Stimulated activated CD4-positive, alpha-beta T cell treated with anti-CD3 and anti-CD28 coated beads, Interleukin-12 subunit alpha, Interleukin-12 subunit beta, amount 100 ng/mL, for 24 hours (primary cell): ENCODE measurements around the gene EML6.

Experiments used
- DNase-seq, 2 experiments: peaks; one replicate each; pipeline ENCODE4 v3.0.0-alpha.2; 2020; ENCODE audit warnings: low read depth in 2 of 2

EML6 gene

DNA sequence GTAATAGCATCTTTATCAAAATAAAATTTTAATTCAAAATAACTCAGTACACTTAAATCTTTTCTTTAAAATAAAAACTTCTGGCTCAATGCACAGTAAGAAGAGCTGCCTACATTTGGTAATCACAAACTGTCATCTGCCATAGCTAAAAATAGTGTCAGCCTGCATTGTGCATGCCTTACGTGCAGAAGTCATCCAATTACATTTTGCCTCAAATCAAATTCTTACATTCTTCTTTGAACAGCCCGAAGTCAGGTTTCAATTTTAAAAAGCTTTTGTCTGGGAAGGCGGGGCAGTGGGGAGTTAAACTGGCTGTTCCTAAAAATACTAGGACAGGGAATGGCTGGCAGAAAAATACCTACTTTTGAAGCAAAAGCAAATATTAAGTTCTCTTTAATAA, 275.7 kb downstream of the EML6 start:
- DNase-seq: no peak

DNA sequence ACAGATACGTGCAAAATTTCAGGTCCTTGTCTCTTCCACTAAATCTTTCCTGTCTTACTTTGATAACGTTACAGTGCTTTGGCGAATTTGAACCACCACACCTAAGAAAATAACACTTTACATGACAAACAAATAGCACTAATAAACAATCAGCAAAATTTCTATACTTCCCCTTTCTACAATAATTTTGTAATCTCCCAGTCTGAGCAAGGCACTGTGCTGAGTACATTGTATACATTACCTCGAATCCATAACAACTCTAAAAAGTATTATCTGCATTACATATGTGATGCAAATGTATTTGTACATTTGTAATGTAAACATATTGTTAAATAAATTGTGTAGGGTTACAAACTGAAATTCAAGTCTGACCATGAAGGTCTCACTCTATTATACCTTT, 276.9 kb downstream of the EML6 start:
- DNase-seq: no peak

DNA sequence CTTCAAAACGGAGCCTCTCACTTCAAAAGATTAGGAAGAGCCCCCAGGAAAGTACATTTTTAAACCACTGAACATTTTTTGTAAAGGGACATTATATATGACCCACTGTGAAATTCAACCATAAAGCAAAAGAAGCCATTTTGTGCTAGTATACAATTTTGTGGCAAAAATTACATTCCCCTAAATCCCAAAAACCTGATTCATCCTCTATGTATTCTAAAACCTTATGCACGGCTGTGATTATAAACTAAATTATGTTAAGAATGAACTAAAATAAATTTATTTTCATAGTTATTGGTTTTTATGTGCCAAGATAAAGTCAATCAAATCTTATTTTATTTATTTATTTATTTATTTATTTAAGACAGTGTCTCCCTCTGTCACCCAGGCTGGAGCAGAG, 278.3 kb downstream of the EML6 start:
- DNase-seq: no peak

DNA sequence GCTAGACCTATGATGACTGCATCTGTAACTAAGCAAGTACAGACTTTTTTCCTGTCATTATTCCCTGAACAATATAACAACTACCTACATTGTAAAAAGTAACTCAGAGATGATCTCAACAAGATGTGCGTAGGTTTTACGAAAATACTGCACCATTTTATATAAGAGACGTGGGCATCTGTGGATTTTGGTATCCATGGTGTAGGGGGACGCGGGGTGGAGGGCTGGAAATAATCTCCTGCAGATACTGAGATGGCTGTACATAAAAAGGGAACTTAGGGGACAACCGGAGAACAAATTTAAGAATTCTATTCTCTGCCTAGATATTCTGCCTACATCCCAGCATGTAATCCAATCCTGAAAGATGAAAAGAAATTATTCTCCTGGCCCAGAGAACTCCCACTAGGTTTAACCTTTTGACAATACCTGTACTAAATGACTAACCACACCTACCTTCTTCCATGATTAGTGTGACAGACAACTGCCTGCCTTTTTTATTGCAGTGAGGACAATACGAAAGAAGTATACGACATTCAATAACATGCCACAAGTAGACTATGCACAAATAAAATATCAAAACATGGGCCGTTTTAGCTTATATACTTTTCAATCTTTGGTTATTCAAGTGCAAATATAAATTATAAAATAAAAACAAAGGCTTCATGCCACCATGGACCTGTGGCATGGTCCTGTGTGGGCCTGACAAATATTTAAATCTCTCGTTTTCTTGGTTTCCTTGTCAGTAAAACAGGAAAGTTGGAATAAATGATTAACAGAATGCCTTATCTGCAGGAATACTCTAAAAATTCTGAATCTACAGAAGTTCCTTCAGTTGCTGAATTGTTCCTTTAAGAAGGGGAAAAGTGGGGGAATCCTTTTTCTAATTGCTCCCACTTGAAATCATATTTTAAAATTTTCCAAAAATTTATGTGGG, 280.5 kb downstream of the EML6 start:
- DNase-seq: no peak

DNA sequence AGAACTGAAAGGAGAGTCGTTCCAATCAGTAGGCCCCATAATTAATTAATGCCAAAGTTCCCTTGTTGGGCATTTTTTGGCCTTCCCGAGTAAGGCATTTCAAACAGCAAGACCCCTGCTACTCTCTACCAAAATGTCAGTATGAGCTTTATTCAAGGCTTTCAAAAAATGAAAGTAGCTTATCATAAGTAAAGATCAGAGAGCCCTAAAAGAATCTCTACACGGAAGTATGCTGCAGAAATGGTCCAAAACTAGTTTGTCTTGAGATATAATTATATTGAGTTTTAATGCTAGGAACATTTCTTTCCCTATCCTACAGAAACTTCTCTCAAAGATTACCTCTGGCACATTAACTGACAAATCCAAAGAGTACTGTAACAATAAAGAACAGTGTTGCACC, 282.8 kb downstream of the EML6 start:
- no peak for DNase-seq

DNA sequence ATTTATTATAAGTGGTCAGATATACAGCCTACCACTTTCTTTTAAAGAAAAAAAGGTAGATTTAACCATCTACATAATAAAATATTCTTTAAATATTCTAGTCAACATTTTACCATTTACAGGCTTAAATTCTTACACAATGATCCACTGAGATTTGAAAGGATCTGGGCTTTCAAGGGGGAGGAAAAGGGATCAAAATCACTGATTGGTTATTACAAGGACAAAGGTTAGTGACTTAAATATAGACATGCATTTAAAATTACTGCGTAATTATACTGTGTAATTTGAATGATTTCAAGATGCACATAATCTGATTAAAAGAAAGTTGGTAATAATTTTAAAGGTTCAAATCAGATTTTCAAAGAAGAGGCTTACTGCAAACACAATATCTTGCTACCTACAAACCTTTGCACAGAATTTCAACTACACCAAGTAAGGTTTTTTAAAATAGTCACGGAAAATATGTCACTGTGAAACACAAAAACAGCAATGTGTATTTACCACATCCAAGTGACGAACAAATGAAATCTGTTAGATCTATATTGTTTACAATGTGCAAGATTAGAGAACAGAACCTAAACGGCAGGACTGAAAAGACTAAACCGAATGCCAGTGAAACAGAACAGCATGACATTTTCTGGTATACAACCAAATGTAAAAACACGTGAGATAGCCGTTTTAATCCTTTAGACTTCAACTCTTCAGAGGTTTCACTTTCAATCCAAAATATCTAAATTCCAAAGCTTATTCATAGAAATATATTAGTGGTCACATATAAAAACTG, 286.0 kb downstream of the EML6 start:
- no peak for DNase-seq

DNA sequence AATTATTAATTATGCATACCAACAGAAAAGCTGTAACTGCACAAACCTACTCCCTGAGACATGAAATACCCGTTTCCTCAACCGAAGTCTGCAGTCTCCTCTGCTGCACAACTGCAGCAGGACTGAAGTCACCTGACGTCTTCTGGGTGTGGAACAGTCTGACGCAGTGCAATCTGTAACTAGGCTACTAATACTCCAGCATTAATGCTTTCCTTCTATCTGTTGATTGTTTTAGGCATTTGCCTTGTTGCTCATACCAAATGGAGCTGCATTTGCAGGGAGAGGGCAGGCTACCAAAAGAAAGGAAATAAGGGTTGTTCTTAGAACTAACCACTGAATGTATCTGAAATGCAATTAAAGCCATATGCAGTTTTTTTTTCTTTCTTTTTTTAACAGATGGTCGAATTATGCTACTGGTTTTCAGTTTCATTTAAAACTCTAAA, 286.7 kb downstream of the EML6 start:
- DNase-seq: peak in 1 of 2 experiments; percentile 5

DNA sequence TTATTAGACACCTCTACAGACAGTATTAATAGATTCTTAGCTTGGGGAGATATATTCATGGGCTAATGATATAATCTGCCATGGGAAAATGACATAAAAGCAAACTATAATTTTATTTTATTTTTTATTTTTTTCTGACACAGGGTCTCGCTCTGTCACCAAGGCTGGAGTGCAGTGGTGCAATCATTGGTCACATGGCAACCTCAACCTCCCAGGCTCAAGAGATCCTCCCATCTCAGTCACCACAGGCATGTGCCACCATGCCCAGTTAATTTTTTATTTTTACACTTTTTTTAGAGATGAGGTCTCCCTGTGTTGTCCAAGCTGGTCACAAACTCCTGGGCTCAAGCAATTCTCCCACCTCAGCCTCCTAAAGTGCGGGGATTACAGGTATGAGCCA, 287.5 kb downstream of the EML6 start:
- DNase-seq: no peak

DNA sequence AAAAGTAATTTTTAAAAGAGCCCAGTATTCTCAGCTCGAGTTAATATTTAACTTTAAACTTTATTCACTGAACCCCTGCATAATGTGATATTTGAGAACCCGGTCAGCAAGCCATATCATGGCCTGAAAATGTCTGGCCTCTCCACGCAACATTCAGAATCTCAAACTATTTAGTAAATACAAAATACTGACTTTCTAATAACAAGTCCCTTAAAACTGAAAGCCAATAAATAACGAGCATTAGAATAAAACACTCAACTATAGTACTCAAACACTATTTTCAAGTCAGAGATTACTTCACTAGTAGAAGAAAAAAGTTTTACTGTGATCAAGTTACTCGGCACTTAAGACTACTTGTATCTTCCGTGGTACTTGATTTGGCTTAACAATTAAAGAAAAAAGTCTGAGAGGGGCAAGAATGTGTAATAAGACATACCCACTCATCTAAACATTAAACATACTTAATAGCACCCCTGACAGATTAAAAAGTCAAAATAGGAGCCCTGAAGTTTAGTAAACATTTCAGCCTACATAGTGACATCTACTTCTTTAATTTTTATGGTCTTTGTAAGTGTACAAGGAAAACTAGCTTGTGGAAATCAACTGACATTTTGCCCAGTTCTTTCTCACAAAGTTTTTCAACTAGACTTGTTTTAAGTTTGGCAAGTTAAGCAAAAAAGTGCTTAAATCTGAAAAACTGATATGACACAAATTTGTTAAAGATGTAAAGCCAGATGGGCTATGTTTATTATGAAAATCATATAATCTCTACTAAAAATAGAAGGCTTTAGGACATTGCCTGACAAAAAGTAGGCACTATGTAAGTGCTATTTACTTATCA, 288.6 kb downstream of the EML6 start:
- DNase-seq: no peak

DNA sequence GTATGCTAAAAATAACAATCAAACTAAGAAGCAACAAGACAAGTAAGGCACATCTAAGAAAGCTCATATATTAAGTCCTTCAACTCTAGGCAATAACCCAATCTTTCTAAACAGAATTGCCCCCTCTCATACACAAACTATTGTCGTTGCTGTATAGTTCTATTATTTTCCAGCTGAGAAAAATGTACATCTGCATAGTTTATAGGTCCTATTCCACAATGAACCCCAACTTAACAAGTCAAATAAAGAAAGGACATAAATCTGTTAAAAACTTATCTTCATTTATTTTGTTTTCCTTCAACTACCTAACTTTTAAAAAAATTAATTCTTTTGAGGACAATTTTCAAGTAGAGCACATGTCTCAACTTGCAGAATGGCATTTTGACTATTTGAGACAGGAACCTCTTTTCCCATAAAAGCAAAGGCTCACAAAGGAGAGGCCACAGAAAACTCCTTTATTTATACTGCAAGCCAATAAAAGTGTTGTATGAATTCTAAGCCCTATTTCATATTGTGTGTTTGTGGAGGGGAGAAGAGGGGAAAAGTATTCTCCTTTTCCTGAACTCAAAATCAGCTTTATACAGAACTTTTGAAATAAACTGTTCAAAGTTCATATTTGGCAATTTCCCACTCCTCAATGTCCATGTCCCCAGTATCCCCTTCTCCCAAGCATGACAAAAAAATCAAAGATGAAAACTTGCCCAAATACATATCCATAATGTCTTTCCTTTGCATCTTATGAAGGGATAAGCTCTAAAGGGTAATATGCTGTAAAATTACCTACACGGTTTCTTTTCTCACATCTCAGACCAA, 289.4 kb downstream of the EML6 start:
- no peak for DNase-seq

DNA sequence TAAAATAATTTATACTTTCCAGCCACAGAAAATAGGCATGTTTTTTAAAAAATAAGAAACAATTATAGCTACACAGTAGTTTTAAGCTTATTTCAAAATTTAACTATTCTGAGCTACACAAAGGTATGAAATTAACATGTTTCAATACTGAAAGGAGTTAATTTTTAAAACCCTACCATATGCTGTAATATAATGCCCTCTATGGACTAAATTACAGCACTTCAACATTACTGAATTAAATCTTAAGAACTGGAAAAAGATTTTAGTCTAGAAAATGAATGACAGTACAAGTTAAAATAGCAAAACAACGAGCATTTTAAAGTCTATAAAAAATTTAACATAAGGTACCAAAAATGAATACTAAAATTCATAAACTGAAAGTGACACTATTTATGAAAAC, 290.5 kb downstream of the EML6 start:
- DNase-seq: no peak

DNA sequence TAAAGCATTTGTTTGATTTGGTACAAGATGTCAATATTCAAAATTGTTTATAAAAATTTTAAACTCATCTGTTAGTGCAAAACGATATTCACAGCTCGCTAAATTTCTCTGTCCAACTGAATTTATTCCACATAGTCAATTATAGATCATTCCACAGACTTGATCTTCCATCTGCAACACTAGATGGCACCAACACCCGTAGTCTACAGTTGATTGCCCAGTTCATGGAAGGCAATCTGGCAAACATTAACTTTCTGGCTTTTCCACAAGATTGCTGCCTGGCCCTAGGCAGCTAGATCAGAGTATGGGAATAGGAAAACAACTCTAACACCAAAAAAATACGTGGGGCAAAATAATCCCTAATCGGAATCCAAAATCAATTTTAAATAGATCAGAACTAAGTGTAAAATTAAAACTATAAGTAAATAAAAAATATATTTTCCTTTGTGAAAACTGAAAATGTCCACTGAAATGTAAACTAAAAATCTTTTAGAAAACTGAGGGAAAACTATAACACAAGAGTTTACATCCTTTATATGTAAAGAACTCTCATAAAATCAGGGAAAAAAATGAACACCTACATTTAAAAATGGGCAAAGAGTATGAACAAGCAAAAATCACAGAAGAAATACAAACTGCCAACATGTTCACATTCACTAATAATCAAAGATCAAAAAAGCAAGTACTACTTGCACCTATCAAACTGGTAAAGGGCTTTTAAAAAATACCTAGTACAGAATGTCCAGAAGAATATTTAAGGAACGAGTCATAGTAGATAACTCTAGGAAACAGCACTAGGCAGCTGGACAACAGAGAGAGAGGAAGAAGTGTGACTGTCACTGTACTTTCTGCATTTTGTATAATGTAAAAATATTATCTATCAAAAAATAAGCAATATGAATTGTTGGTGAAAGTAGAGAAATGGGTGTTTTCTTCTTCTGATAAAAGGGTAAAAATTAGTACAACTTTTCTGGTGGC, 291.8 kb downstream of the EML6 start:
- no peak for DNase-seq

DNA sequence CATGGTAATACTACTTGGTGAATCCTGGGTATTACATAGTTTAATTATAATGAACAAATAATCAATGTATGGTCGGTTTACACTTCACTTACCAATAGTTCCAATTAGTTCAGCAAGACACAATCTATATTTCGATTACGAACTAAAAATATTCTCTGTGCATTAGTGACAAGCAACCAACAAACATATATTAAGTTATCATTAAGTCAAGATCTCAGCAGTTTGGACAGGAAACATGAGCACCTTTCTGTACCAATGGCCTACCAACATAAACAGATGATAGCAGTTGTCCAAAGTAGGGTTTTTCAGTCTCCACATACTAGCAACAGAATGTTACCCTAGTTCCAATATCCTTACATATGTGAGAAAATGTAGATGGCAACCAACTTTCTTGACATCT, 294.0 kb downstream of the EML6 start:
- DNase-seq: no peak

DNA sequence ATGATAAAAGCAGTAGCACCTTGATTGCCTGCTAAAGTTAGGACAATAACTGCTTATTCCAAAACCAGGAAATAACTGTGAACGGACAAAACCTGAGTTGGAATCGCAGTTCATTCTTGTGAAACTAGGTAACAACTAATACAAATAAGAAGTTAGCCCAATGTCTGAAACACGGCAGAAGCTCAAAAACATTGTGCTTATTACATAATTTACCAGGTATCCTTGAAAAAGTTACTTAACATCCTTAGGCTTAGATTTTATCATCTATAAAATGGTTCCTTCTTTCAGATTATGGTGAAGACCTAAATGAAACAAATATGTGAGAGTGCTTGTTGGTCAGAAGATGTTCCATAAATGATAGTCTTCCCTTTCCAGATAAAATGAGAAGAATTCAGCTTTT, 294.4 kb downstream of the EML6 start:
- no peak for DNase-seq

DNA sequence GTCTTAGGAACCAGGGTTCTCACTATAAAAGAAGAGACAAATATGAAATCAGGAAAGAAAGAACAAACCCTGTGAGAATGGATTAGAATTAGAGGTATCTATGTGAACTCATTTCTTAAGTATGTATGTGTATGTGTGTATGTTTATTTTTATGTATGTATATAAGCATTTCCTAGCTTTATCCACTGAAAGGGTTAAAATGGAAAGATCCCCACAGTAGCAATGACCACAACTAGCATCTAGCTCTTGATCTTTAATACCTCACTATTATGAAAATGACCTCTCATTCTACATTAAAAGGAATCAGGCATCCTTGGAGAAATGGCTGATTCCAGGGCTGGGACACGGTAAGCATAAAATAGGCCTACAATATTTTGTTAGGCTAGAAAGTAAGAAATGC, 295.2 kb downstream of the EML6 start:
- no peak for DNase-seq

DNA sequence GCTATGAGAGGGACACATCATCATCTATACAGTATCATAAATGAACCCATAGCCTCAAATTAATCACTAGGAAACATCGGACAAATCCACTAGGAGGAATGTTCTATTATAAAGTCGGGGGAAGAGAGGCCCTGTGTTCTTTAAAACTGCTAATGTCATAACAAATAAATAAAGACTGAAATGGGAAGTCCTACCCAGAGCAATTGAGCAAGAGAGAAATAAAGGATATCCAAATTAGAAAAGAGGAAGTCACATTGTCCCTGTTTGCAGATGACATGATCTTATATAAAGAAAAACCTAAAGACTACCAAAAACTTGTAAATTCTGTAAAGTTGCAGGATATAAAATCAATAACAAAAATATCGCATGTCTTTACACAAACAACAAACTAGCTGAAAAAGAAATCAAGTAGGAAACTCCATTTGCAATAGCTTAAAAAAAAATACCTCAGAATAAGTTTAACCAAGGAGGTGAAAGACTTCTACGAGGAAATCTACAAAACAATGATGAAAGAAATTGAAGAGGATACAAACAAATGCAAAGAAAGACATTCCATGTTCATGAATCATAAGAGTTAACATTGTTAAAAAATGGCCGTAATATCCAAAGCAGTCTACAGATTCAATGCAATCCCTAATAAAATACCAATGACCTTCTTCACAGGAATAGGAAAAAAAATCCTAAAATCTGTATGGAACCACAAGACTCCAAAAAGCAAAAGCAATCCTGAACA, 296.2 kb downstream of the EML6 start:
- DNase-seq: no peak
